Breast epithelium (tissue), 3 donors: Measurements from ENCODE around the gene EVC.

ENCODE experiments used
- POLR2A ChIP-seq: fragments of 450-650 bp; IDR thresholded peaks from one replicate; pipeline ENCODE4 v1.6.1; 2016; ENCODE audit warnings: antibody characterized with exemption, mild to moderate bottlenecking, moderate library complexity
- POLR2AphosphoS5 ChIP-seq, 3 donors: sonication (generic); formaldehyde crosslinking; IDR thresholded peaks; one replicate each; pipeline ENCODE4 v1.6.1; 2017; ENCODE audit warnings: antibody characterized with exemption in 3 of 3
- TF ChIP-seq, protein P1 (sequence below), 3 donors: fragments of 450-650 bp; IDR thresholded peaks; one replicate each; pipeline ENCODE4 v1.5.1; 2016 to 2017; ENCODE audit warnings: antibody characterized with exemption in 3 of 3, mild to moderate bottlenecking in 3 of 3, moderate library complexity in 3 of 3

DNA sequence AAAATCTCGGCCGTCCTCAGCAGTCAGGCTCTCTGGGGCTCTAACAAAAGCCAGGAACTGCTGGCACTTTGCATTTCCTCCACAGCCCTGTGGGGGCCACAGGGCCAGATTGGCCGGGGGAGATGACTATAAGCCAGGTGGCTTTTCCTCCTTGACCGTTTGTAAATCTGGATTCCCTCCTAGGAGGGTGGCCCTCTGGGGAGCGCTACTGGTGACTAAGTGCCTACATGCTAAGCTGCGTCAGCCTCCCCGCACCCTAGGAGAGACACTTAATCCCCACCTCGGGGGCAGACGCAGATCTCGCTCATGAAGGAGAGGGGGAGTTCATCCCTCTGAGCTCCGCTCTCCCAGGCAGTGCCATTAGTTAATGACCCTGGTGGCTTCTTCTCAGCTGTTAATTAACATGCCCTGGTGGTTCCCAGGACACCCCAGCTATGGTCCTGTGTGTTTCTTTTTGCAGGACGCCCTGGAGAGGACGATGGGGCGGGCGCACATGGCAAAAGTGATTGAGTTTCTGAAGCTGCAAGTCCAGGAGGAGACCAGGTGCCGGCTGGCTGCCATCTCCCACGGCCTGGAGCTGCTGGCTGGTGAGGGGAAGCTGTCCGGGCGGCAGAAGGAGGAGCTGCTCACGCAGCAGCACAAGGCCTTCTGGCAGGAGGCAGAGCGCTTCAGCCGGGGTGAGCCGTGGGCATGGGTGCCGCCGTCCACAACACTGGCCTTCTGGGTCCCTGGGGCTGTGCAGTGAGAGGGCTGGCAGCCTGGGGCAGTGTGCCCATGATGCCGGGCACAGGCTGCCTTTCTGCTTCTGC lies 41.6 kb downstream of the EVC start:
- TF ChIP-seq, protein P1, sequence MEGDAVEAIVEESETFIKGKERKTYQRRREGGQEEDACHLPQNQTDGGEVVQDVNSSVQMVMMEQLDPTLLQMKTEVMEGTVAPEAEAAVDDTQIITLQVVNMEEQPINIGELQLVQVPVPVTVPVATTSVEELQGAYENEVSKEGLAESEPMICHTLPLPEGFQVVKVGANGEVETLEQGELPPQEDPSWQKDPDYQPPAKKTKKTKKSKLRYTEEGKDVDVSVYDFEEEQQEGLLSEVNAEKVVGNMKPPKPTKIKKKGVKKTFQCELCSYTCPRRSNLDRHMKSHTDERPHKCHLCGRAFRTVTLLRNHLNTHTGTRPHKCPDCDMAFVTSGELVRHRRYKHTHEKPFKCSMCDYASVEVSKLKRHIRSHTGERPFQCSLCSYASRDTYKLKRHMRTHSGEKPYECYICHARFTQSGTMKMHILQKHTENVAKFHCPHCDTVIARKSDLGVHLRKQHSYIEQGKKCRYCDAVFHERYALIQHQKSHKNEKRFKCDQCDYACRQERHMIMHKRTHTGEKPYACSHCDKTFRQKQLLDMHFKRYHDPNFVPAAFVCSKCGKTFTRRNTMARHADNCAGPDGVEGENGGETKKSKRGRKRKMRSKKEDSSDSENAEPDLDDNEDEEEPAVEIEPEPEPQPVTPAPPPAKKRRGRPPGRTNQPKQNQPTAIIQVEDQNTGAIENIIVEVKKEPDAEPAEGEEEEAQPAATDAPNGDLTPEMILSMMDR (IDR thresholded peaks at IDR 0.05) = no peak
- TF ChIP-seq POLR2A (no peak), POLR2AphosphoS5 (IDR thresholded peaks at IDR 0.05) (no peak)
